BJ (cell line): ENCODE results near the gene DENND1A. TPM values are rescaled to one million over a fixed set of nuclear protein-coding genes. Genes with fewer than 3 reads are reported as not detected.
"Not testable (repeated sequence)": the region's sequence is repeated elsewhere in the genome, so short reads cannot be mapped to it uniquely, and the experiment has no call there.

Experiments used
- CTCF ChIA-PET: fragments of 350-600 bp; formaldehyde crosslinking; extraction: SDS; loops from one replicate; lab custom pipeline; 2021; ENCODE audit warnings: antibody characterized with exemption, inconsistent platforms; lab: Yijun Ruan, JAX
- POLR2A ChIA-PET: fragments of 300-600 bp; sonication (Branson Sonifier 250); formaldehyde crosslinking; extraction: SDS; loops from one replicate; lab custom pipeline; 2021; ENCODE audit warnings: antibody characterized with exemption; lab: Charles Lee
- DNase-seq: peaks from one replicate; pipeline ENCODE4 v3.0.0-alpha.2; 2011; ENCODE audit warnings: low read depth
- H3K27me3 ChIP-seq: 2 replicates; pipeline ENCODE4 v1.6.0; 2011; ENCODE audit warnings: low read length; ENCODE audit not compliant: control insufficient read depth, insufficient read depth
- H3K36me3 ChIP-seq: 2 replicates; pipeline ENCODE4 v1.5.1; 2011; ENCODE audit warnings: low read length; ENCODE audit not compliant: control insufficient read depth, insufficient read depth
- H3K4me3 ChIP-seq: 2 replicates; pipeline ENCODE4 v1.5.1; 2011; ENCODE audit warnings: low read depth, mild to moderate bottlenecking, control low read depth, low read length
- polyA plus RNA-seq: library from polyadenylated mRNA; depleted of rRNA; stranded (reverse); fragments of >200 nt; gene quantifications from 2 replicates; pipeline ENCODE4 v1.2.3, GENCODE V29; 2011
- TF ChIP-seq, protein P1 (sequence below): IDR thresholded peaks from 2 replicates; pipeline ENCODE4 v1.5.1; 2011; ENCODE audit warnings: low read depth, mild to moderate bottlenecking, control low read depth, inconsistent platforms, low read length, moderate library complexity; ENCODE audit not compliant: insufficient read depth

Gene DENND1A
- polyA plus RNA-seq, 1 experiment = 24.0 TPM

DNA sequence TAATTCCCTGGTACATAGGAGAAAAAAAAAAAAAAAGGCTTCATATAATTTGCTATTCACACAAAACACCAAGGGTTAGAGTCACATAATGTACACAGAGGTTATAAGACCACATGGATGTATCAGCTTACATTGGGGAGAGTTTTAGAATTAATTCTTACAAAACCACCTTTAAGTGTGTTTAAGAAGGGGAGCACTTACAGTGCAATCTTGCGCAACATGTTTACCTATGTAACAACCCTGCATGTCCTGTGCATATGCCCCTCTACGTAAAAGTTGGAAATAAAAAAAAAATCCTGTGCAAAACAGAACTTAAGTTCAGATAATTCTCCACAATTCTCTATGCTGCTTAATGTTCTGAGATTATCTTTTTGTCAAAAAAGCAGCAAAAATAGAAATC lies 190.0 kb downstream of the DENND1A start:
- no peak overlapping the region for H3K4me3 ChIP-seq
- ChIA-PET CTCF (interaction anchor here (0.6 to 3.6 kb wide), 3 partner anchors 220 to 659 kb away, joined by 3 to 8 read pairs (median 7); no protein-coding TSS in a partner anchor), POLR2A (no interaction called here)
- no peak for DNase-seq
- TF ChIP-seq, protein P1, sequence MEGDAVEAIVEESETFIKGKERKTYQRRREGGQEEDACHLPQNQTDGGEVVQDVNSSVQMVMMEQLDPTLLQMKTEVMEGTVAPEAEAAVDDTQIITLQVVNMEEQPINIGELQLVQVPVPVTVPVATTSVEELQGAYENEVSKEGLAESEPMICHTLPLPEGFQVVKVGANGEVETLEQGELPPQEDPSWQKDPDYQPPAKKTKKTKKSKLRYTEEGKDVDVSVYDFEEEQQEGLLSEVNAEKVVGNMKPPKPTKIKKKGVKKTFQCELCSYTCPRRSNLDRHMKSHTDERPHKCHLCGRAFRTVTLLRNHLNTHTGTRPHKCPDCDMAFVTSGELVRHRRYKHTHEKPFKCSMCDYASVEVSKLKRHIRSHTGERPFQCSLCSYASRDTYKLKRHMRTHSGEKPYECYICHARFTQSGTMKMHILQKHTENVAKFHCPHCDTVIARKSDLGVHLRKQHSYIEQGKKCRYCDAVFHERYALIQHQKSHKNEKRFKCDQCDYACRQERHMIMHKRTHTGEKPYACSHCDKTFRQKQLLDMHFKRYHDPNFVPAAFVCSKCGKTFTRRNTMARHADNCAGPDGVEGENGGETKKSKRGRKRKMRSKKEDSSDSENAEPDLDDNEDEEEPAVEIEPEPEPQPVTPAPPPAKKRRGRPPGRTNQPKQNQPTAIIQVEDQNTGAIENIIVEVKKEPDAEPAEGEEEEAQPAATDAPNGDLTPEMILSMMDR = no peak
- no peaks in the 10 kb centered on the region for H3K36me3 ChIP-seq
- H3K27me3 ChIP-seq = no peaks in the 10 kb centered on the region

DNA sequence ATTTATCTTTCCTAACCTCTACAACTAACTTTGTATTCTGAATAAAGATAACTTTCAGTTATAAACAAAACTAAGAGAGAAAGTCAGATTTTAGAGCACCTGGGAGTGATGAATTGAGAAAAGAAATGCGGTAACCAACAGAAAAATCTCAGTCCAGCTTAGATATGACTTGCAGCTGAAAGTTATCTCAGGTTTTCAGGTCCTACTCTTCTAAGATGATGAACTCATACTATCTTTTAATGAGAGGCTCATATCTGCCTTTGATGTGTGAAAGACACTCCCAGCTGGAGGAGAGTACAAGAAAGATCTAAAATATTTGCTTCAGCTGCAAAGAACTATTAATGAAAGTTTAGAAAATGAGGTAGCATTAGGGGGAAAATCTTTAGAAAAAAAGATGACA lies 190.5 kb downstream of the DENND1A start:
- no peak for DNase-seq
- ChIA-PET CTCF (interaction anchor here (3.6 kb wide), 1 partner anchor 302 kb away, joined by 8 read pairs; no protein-coding TSS in a partner anchor), POLR2A (no interaction called here)
- Histone ChIP-seq H3K4me3 (no peak overlapping the region), H3K36me3 (no peaks in the 10 kb centered on the region), H3K27me3 (no peaks in the 10 kb centered on the region)
- TF ChIP-seq, protein P1 = no peak

DNA sequence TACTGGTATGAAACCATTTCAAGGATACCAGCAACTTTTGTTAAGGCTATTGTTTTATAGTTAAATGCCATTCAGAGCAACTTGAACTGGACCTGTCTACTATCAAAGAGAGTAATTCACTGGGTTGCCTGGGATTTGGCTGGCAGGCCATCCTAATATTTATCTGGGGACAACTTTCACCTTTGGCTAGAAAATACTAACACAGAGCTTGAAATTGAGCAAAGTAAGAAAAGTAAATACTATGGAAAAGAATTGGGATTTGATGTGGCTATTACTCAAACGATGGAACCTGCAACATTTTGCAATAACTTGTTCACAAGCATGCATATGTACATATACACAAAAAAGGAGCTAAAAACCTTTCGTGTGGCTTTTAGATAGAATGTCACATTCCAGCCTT lies 191.3 kb downstream of the DENND1A start:
- Histone ChIP-seq H3K27me3 (no peaks in the 10 kb centered on the region), H3K36me3 (no peaks in the 10 kb centered on the region), H3K4me3 (no peak overlapping the region)
- CTCF ChIA-PET = interaction anchor here (0.6 to 3.6 kb wide), 5 partner anchors 8 to 302 kb away, joined by 3 to 8 read pairs (median 4); no protein-coding TSS in a partner anchor
- POLR2A ChIA-PET = no interaction called here
- TF ChIP-seq, protein P1 = no peak
- no peak for DNase-seq

DNA sequence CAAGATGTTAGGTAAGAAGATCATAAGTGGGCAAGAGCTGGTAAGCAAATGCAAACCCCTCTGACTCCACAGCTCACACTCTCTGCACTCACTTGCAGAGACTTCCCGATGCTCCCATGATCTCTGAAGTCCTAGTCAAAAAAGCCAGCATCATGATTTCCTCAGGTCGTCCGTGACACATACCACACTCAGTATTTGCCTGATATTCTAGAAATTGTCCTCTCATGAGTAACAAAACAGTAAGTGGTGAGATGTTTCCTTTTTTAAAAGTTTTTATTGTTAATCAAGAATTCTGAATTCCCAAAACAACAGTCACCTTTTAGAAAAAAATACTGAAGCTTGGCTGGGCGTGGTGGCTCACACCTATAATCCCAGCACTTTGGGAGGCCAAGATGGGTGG lies 194.6 kb downstream of the DENND1A start:
- DNase-seq = no peak
- H3K4me3 ChIP-seq = no peak overlapping the region
- TF ChIP-seq, protein P1 = no peak
- H3K36me3 ChIP-seq = no peaks in the 10 kb centered on the region
- ChIA-PET CTCF (interaction anchor here (0.8 kb wide), 1 partner anchor 15 kb away, joined by 3 read pairs; no protein-coding TSS in a partner anchor), POLR2A (no interaction called here)
- H3K27me3 ChIP-seq = no peaks in the 10 kb centered on the region

DNA sequence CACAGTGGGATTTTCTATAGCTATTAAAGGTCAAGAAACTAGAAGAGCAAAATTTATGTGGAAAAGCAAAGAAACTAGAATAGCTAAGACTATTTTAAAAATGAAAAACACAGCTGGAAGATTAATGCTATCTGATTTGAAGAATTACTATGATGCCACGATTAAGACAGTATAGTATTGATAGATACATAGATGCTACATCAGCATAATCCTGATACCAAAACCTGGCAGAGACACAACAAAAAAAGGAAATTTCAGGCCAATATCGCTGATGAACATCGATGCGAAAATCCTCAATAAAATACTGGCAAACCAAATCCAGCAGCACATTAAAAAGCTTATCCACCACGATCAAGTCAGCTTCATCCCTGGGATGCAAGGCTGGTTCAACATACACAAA lies 201.4 kb downstream of the DENND1A start:
- not testable (repeated sequence) for DNase-seq, H3K4me3 ChIP-seq, H3K36me3 ChIP-seq, H3K27me3 ChIP-seq
- ChIA-PET POLR2A (interaction anchor here (0.6 kb wide), 1 partner anchor 122 kb away, joined by 3 read pairs; no protein-coding TSS in a partner anchor), CTCF (interaction anchor here (0.9 to 1.3 kb wide), 2 partner anchors 9 to 24 kb away, joined by 4 to 6 read pairs; no protein-coding TSS in a partner anchor)

DNA sequence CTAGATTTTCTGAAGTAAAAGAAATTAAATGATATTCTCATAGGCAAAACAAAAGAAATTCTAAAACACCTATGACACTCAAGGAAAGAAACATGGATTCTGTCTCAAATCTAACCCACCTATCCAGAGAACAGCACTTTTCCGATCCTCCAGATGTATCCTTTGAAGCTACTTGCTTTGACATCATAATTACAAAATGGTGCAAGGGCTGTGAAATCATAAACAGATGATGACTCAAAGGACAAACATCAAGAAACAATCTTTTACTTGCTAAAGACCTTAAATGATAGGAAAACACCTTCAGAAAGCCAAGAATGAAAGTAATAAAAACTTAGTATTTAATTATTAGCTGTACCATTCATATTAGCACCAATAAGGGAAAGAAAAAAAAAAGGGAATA lies 202.6 kb downstream of the DENND1A start:
- H3K4me3 ChIP-seq = no peak overlapping the region
- ChIA-PET POLR2A (no interaction called here), CTCF (interaction anchor here (4.4 kb wide), 1 partner anchor 313 kb away, joined by 46 read pairs; no protein-coding TSS in a partner anchor)
- no peak for DNase-seq
- TF ChIP-seq, protein P1 = no peak
- no peaks in the 10 kb centered on the region for H3K27me3 ChIP-seq
- H3K36me3 ChIP-seq = no peaks in the 10 kb centered on the region; the same call in 1 of the 2 replicates
